Endometrial microvascular endothelial cells (primary cell): Measurements from ENCODE around the gene RHBDL1. TPM values are rescaled to one million over a fixed set of nuclear protein-coding genes. Genes with fewer than 3 reads are reported as not detected.

ENCODE experiments used
- in situ Hi-C: cut with HindIII; loops from 2 replicates; pipeline ENCODE4 v1.10.0; 2017; ENCODE audit warnings: low sequenced_read_pairs, low pct_unique_long_range_greater_than_20kb; ENCODE audit errors: inconsistent ontology term
- total RNA-seq: library from RNA; depleted of rRNA; stranded (reverse); fragments of >200 nt; gene quantifications from one replicate; pipeline ENCODE4 v1.2.3, GENCODE V29; 2015; ENCODE audit errors: inconsistent ontology term

RHBDL1 gene
- total RNA-seq, 1 donor from 2014 or later, result 2.1 TPM

DNA sequence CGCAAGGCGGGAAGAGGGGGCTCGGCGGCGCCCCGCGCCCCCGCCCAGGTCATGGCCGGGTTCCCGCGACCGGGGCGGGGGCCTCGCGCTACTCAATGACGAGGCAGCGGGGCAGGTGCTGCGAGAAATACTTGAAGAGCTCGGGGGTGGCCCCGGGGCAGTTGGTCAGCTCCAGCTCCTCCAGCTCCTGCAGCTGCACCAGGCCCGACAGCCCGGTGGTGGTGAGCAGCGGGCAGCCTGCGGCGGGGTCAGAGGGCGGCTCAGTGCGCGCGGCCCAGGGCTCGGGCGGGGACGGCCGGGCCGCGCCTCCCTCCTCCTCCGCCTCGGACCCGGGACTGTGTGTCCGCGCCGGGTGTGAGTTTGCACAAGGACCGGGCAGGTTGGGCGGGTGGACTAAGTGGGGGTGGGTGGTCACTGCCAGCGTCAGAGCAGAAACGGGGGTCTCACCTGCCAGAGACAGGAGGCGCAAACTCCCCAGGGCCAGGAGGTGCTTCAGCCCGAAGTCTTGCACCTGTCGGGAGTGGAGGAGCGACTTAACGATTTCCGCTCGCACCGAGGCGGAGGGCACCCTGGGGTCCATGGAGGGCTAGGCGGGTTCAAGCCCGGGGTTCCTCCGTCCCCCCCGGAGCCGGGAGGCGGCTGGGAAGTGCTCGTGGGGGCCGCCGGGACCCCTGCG is 18.9 kb downstream of the RHBDL1 start:
- in situ Hi-C loops, result no loop called here

DNA sequence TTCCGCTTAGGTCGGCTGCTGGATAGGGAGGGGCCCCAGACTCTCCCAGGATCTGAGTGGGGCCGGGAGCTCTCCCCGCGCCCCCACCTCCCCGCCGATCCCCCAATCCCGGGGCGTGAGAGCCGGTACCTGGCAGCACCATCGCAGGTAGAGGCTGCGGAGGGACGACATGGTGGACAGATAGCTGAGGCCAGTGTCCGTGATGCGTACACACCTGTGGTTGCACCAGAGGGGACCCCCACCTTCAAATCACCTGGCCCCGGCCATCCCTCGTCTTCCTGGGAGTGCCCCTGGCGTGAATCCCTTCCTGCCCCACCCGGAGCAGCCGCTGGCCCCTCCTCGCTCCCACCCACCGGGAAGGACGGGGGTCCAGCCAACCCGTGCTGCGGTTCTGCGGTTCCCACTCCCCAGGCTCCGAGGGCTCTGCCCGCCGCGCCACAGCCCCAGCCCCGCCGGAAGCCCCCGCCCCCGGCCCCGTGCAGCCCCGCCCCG is 19.4 kb downstream of the RHBDL1 start:
- in situ Hi-C loops, result no loop called here

DNA sequence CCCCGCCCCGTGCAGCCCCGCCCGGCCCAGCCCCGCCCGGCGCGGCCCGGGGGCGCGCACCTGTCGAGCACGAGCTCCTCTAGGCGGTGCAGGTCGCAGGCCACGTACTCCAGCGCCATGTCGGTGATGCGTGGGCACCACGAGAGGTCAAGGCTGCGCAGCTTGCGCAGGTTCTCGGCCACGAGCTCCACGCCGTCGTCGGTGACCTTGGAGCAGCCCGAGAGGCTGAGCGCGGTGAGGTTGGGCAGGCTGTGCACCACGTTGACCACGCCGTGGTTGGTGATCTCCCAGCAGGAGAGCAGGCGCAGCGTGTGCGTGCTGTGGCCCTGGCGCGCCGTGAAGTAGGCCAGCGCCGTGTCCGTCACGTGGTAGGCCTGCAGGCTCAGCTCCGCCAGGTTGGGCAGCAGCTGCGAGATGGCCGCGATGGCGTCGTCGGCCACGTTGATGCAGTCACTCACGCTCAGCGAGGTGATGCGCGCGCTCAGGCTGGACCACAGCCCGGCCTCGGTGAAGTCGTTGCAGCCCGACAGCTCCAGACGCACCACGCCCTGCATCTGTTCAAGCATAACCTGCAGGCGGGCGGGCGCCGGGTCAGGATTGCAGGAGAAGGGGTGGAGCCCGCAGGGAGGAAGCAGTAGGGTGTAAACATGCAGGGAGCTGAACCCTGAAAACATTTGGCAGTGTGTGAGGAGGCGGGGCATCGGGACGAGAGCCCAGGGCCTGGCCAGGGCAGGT is 20.1 kb downstream of the RHBDL1 start:
- in situ Hi-C loops, result no loop called here

DNA sequence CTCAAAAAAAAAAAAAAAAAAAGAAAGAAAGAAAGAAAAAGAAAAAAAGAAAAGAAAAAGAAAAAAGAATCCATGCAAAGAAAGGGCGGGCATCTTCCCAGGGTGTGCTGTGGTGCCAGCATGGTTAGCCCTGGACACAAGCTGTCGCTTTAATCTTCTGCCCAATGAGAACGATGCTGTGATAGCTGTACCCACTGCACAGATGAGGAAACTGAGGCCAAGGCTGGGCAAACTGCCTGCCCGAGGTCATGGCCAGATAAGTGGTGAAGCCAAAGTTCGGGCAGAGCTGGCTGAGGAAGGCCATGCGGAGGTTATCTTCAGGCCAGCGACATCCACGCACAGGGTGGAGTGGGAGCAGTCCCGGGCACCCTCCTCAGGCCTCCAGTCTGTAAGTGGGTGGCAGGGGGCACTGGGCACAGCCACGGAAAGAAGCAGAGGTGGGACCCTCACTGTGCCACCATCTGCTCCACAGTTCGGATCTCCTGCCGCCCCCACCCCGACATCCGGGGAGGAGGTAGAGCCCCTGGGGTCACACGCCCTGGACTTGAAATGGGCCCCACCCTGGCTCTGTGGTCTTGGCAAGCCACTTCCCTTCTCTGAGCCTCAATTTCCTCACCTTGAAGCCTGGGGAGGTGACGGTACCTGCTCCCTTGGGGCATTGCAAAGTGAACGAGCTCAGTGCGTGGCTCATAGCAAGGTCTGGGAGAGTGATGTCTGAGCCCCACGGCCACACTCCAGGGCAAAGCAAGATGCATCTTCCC is 23.6 kb downstream of the RHBDL1 start:
- in situ Hi-C loops, result no loop called here

DNA sequence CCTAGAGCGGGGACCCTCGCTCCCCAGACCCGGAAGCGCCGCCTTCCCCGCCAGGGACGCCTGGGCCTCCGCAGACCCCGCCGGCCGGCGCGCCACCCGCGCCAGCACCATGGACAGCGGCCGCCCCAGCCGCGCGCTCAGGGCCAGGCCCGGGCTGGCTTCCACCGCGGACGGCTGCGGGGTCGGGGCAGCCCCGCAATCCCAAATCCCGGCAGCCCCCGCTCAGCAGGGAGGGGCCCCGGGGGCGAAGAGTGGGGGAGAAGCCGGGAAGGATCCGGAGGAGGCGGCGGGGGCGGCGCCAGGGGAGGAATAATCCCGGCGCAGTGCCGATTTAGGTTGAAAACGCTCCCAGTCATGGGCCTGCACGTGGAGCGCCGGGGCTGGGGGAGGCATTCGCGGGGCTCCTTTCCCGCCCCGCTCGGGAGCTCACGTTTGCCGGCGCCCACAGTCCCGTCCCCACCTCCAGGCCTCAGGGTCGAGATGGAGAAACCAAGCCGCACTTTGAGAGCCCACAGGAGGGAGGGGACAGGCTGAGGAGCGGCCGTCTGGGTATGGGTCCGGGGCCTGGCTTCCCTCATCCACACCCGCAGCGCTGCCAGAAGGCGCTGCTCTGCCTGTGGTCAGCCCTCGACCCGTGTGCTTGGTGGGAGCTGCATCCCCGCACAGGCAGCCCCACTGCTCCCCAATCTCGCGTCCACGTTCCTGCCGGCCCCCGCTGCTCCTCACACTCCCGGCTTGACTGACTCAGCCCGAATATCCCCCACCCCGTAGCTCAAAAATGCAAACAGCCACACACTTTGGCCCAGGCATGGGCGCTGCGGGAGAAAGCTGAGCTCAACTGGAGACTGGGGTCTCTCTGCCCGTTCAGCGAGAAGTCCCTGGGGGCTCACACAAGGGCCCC is 25.5 kb downstream of the RHBDL1 start:
- in situ Hi-C loops, result no loop called here

DNA sequence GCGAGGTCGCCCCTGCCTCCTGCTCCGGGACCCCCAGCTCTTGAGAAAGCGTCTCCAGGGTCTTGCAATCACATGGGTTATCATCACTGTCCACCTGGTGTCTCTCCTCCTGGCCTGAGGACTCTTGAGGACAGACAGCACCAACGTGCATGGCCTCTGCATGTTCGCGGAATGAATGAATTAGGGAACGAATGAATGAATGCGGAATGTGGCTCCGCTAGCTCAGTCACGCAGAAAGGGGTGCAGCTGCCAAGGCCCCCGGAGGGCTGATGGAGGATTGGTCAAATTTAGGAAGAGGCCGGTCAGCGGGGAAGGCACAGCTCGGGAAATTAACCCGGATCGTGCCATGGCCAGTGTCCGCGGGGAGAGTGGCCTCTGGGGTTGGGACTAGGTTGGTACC is 26.9 kb downstream of the RHBDL1 start:
- in situ Hi-C loops, result no loop called here

DNA sequence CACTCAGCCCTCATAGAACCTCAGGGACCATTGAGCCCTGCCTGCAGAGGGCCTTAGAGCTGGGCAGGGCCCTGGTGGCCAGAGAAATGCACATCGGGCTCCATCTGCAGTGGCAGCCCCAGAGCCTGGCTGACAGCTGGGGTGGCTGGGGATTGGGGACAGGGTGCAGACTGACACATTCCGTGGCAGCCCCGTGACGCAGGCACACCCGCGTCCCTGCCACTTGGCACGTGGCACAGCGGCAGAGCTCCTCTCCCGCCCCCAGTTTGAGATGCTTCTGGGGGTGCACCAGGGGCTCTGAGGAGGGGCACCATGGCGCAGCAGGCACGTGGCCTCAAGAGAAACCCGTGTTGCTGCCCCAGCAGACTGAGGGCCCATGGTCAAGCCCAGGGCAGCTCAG is 27.9 kb downstream of the RHBDL1 start:
- in situ Hi-C loops, result no loop called here

DNA sequence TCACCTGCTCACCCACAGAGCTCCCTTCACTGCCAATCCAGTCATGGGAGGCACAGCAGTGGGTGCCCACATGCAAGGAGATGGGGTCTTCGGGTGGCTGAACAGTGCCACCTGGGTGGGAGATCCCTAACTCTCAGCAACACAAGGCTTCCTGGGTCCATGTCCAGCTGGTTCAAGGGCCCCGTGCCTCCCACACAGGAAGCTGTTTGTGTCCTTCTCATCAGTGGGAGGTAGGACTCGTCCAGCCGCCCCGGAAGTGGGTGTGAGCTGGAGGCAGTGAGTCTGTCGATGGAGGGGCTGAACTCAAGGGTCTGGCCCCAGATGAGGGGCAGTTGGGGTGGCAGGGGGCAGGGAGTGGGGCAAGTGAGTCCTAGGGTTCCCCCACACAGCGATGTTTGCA is 28.6 kb downstream of the RHBDL1 start:
- in situ Hi-C loops, result no loop called here

DNA sequence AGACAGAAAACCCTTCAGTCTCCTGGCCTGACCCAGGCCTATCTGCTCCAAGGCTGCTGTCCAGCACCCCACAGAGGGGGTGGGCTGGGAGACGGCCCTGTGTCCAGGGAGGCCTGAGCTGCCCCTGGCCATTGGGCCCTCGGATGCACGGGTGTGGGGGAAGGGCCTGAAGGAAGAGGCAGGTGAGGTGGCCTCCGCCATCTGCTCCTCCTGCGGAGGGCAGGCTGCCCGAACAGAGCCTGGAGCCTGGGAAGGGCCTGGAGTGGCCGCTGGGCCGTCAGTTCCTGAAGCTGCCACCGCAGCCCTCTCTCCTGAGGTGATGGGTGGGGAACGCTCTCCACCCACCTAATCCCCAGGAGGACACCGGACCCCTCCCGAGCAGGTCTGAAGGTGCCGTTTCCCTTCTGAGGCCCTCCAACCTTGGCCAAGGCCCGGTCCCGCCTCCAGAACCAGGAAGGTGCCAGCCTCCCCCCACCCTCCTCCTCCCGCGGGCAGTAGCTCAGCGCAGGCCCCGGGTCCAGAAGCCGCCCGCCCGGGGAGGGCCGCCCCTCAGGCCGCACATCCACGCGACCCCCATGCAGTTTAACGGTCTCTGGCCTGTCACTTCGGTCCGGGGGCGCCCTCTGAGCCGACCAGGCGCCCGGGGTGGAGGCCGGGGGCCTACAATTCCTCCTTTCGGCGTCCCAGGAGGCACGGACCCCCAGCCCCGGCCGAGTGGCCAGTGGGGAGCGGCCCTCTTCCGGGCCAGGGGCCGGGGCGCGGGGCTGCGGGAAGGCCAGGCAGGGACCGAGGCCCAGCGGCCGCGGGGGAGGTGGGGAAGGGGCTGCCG is 29.3 kb downstream of the RHBDL1 start:
- in situ Hi-C loops, result no loop called here

DNA sequence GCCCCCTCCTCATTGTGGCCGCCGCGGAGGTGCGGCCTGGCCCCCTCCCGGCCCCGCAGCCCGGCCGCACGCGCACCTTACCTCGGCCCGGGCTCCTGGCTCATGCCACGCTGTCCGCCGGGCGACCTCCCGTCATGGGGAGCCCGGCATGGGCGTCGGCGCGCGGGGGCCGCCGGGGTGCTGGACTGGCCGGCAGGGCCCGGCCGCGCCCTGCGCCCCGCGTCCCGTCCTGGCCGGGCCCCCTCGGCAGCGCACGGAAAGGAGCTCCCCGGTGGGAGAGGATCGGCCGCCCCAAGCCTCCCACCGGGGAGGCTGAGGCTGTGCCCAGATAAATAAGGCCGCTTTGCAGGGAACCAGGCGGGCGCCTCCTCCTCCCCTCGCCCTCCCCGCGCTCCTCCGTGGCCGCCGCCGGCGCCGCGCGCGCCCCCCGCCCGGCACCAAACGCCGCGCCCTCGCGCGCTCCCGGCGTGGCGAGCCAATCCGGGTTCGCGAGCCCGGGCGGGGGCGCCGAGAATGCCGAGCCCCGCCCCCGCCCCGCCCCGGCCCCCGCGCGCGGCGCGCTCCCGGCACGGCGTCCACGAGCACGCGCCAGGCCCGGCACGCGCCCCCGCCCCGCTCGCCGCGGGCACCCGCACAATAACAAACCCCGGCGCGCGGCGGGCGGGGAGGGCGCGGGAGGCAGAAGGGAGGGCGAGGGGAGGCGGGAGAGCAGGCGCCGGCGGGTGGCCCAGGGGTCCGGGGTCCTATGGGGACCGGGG is 30.1 kb downstream of the RHBDL1 start, which contains the start of gene FBXL16:
Gene FBXL16, minus strand, starts transcription at position 371 of the 758 bp plus-strand sequence. CDS start 8,396 bp downstream, outside the sequence.
- in situ Hi-C loops, result no loop called here

DNA sequence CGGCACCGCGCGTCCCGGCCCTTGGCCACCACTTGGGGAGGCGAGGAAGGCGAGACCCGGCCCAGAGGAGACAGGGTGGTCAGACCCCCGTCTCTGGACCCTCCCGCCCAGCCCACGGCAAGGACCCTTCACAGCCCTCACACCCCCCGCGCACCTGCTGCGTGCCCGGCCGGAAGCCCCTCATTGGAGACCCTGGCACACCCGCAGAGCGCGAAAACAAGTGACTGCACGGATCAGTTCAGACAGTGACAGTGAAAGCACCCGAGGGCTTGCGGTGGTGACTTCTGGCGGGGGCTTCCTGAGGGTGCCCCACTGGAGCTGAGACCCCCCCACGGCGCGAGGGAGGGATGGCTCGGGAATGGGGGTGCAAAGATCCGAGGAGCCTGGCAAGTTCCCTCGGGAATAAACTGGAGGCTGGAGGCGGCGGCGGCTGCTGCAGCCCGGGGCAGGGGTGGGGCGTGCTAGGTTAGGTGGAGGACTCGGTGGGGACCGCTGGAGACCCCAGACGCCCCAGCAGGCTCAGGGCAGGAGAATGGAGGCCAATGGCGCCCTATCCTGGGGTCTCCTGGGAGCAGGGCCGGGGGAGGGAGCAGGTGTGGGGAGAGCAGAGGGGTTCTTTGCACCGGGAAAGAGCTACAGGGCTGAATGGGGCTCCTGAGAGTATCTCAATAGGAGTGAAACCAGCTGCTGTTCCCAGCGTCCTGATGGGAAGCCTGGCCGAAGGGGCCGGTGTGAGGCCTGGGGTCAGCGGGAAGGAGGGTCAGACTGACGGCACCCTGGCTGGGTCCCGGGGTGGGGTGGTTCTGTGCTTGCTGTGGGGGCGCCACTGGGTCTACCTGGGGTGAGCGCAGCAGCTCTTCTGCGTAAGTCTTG is 31.0 kb downstream of the RHBDL1 start:
- in situ Hi-C loops, result no loop called here

DNA sequence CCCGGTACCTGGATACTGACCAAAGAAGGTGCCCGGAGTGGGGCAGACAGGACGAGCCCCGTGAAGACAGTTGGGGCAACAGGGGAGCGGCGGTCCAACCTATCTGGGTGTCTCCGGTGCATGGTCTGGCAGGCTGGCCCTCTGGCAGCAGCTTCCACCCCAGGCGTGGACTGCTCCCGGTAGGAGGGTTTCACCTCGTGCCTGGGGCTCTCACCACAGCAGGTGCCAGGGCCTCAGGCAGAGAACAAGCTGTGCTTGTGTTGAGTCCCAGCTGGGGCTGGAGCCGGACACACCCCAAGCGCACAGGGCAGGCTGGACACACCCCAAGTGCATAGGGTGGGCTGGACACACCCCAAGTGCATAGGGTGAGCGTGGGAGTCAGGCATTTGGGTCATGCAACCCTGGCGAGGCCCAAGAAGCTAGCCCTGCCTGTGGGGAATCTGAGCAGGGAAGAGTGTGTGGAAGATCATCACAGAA is 31.6 kb downstream of the RHBDL1 start:
- in situ Hi-C loops, result no loop called here

DNA sequence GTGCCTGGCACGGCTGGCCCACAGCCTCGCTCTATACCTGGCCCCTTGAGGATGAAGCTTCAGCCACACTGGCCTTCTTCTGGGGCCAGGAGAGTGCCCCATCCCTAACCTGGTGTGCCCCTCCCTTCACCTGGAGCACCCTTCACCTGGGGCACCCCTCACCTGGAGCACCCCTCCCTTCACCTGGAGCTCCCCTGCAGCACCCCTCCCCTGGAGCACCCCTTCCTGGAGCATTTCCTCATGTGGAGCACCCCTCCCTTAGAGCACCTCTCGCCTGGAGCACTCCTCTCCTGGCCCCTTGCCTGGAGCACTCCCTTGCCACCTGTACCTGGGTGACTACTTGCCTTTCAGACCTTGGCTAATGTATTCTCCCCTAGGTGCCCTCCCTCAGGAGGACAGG is 32.5 kb downstream of the RHBDL1 start:
- in situ Hi-C loops, result no loop called here

DNA sequence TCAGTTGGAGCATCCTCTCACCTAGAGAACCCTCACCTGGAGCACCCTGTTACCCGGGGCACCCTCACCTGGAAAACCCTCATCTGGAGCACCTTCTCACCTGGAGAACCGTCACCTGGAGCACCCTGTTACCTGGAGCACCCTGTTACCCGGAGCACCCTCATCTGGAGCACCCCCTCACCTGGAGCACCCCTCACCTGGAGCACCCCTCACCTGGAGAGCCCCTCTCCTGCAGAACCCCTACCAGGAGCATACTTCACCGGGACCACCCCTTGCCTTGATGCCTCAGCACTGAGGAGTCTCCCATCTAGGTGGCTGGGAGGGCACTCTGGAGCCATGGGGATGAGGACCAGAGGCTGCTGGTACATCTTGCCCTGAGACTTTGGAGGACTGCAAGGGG is 33.5 kb downstream of the RHBDL1 start:
- in situ Hi-C loops, result no loop called here

DNA sequence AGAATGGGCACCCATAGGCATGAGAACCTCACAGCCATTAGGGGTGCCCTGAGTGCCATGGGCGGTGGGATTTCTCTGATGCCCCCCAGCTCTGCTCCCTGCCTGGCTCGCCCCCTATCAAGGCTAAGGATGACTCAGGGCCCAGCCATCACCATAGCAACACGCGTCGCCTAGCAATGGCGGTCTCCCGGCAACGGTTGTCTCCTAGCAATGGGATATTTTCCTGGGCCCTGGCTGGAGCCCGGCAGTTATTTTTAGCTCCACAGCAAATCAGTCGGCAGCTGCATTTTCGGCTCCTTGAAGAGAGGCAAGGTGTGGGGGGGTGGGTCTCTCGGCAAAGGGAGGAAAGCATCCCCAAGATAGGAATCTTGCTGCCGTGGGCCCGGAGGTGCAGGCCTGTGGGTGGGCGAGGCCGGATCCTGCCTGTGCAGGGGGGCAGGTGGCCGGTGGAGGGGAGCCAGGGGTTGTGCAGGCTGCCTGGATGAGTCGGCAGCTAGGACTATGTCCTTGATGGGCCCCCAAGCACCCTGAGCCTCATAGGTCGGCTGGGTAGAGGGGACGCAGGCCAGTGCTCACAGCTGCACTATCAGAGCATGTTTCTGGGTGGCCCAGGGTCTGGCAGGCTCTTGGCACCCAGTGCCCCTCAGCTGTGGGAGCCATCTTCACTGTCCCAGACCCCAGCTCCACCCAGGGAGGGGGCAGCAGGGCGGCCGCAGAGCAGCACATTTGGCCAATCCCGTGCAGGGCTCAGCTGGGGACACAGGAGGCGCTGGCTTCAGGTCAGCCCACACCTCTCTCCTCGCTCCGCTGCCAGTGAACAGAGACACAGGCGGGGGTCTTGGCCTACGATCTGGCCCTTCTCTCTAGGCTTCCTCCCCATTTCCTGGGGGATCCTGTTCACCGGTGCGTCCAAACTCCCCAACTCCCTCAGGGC is 34.4 kb downstream of the RHBDL1 start:
- in situ Hi-C loops, result no loop called here
